ENCODE measurements around the gene CCNE1. TPM values are rescaled to one million over a fixed set of nuclear protein-coding genes. Genes with fewer than 3 reads are reported as not detected.

Gene CCNE1
- total RNA-seq, 1 experiment from 2014 or later = 40.2 TPM

- Histone ChIP-seq H3K79me2 (ENCODE audit: insufficient read depth, low read length) (no peaks in the 10 kb centered on the region), H3K4me2 (ENCODE audit: insufficient read depth, insufficient read length, low read length) (peak overlapping the region; percentile 64), H2BK15ac (ENCODE audit: low read depth, low read length) (no peak overlapping the region; the same call in 1 of the 2 replicates), H4K91ac (ENCODE audit: insufficient read length, low read depth, low read length) (no peak overlapping the region), H3K9ac (ENCODE audit: extremely low read depth, insufficient read length, low read length) (no peak overlapping the region), H3K79me1 (ENCODE audit: insufficient read depth, low read depth, low read length, poor library complexity, severe bottlenecking) (no peaks in the 10 kb centered on the region), H3K56ac (ENCODE audit: insufficient read length, low read depth, low read length) (no peak overlapping the region), H2BK12ac (ENCODE audit: insufficient read length, low read depth, low read length) (no peak overlapping the region), H2BK20ac (ENCODE audit: low read depth, low read length, poor library complexity, severe bottlenecking) (no peak overlapping the region), H3K9me3 (ENCODE audit: control insufficient read depth, low read depth, low read length) (no peaks in the 10 kb centered on the region), H3K27me3 (ENCODE audit: insufficient read depth, low read length) (no peaks in the 10 kb centered on the region; the same call in 1 of the 2 replicates), H4K5ac (ENCODE audit: insufficient read length, low read depth, low read length) (no peak overlapping the region), H3K23ac (ENCODE audit: insufficient read length, low read depth, low read length) (no peak overlapping the region), H2BK120ac (ENCODE audit: low read depth, low read length, poor library complexity, severe bottlenecking) (no peak overlapping the region), H3K4me1 (ENCODE audit: insufficient read depth, low read length) (no peaks in the 10 kb centered on the region; the same call in 1 of the 2 replicates), H3K23me2 (ENCODE audit: insufficient read length, low read depth, low read length, poor library complexity, severe bottlenecking) (peaks cover 14% of the 10 kb centered on the region), H3K27ac (ENCODE audit: insufficient read length, low read depth, low read length) (no peak overlapping the region), H3K18ac (ENCODE audit: insufficient read length, low read depth, low read length) (no peak overlapping the region), H3T11ph (ENCODE audit: low read length) (no peak overlapping the region), H2BK5ac (ENCODE audit: insufficient read length, low read length) (no peak overlapping the region), H2AK5ac (ENCODE audit: insufficient read length, low read length) (no peak overlapping the region), H3K4ac (ENCODE audit: low read depth, low read length) (no peak overlapping the region), H2AFZ (ENCODE audit: low read length) (no peak overlapping the region), H3K14ac (ENCODE audit: insufficient read depth, low read length) (no peak overlapping the region), H4K20me1 (ENCODE audit: control insufficient read depth, insufficient read depth, insufficient read length) (no peaks in the 10 kb centered on the region), H4K8ac (replicated peaks; ENCODE audit: insufficient read length, low read depth, low read length) (no peak overlapping the region)
- Mint-ChIP-seq H3K9me3 (no peaks in the 10 kb centered on the region; a peak in 1 of 5 replicates), H3K27me3 (ENCODE audit: low read depth) (peaks cover 12% of the 10 kb centered on the region), H3K36me3 (ENCODE audit: insufficient read depth in 1 of 3, low read depth in 3 of 3) (no peaks in the 10 kb centered on the region), H3K4me1 (peaks cover 26 to 29% of the 10 kb centered on the region in 2 experiments), H3K27ac (no peak overlapping the region), H3K4me3 (peak overlapping the region in 1 of 2 experiments; percentile 57; a peak in 2 of 5 replicates)
- no CpG with 5 or more reads among the region's 11 CpGs for WGBS (ENCODE audit: extremely low coverage, insufficient read length, low lambda C conversion rate)
- no peak for TF ChIP-seq CTCF (conservative IDR thresholded peaks at IDR 0.05)
- DNase-seq = no peak
Measured at GRCh38 chr19:29842471-29843179, 30.8 kb downstream of the CCNE1 start.

All from H9 (cell line).